GM21423 (cell line): ENCODE data around the gene INPP4B.

Experiments used
- ATAC-seq: cut with Tn5 transposase; IDR thresholded peaks from one replicate; pipeline ENCODE4 v1.9.1; 2021; ENCODE audit warnings: mild to moderate bottlenecking, moderate library complexity; ENCODE audit not compliant: unreplicated experiment

INPP4B gene

DNA sequence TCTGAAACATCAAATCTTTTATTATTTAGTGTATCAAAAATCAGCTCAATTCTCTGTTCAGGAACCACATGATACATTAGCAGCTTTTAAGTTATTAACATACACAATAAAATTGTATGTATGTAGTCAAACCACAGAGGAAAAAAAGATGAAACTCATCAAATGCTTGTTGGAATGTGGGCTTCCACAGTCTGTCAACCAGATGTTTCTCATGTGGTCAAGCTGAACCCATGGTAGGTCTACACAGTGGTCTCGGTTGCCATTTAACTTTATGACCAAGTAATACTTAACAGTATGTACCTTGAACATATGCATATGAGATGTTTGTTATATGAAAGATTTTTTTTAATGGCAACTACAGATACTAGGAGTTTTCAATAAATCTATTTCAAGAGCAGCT is 781.9 kb downstream of the INPP4B start:
- ATAC-seq = no peak

DNA sequence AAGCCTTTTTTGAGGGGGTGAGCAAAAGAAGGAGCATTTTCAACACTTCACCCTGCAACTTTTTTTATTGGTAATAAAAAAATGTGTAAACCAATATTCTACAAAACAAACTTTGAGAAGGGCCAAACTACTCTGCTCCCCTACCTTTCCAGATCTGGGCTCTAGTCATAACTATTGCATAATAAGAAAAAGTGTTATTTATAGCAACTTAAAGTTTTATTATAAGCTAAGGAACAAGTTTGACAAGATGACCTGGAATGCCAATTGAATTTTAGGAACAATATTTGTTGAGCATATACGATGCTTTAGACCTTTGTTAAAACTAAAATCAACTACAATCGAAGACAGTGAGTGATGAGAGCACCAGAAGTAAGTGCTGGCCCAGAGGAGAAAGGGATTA is 800.1 kb downstream of the INPP4B start:
- no peak for ATAC-seq

GRCh38 chr4:142044271-142044670 is 801.8 kb downstream of the INPP4B start:
- no peak for ATAC-seq

- ATAC-seq = no peak
Measured at GRCh38 chr4:142043509-142043908, 802.6 kb downstream of the INPP4B start.

GRCh38 chr4:142041788-142042187 is 804.3 kb downstream of the INPP4B start:
- no peak for ATAC-seq

DNA sequence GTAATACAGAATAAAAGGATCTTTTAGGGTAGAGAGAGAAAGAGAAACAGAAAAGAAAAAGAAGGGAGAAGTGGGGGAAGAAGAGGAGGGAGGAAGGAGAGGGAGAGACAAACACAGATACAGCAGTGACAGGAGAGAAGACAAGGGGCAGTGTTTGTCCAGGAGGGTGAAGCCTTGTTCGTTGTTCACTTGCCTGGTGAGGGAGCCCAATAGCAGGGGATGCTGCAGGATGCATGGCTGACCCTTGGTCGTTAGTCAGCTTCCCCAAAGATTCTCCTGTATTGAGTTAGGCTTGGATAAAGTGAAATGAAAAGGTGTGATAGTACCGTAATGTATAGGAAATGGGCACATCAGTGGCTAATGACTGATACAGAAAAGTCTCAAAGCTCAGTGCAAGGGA is 806.1 kb downstream of the INPP4B start:
- no peak for ATAC-seq

GRCh38 chr4:142036795-142037583 is 809.1 kb downstream of the INPP4B start:
- ATAC-seq = no peak

- ATAC-seq = no peak
Measured at GRCh38 chr4:142035566-142035965, 810.5 kb downstream of the INPP4B start.

DNA sequence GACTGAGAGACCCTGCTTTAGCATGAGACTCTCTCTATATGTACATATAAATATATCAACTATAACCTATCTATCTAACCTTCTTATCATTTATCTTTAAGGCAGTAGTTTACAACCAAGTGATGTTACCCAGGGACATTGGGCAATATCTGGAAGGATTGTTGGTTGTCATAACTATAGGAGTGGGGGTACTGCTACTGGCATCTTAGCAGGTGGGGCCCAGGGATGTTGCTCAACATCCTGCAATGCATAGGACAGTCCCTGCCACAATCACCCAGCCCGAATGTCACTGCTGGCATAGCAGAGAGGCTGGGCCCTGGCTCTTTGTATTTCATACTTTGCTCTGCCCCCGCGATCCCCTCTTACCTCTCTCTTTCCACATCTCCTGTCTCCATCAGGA is 812.0 kb downstream of the INPP4B start:
- ATAC-seq = no peak

- no peak for ATAC-seq
Measured at GRCh38 chr4:142030010-142030409, 816.1 kb downstream of the INPP4B start.

DNA sequence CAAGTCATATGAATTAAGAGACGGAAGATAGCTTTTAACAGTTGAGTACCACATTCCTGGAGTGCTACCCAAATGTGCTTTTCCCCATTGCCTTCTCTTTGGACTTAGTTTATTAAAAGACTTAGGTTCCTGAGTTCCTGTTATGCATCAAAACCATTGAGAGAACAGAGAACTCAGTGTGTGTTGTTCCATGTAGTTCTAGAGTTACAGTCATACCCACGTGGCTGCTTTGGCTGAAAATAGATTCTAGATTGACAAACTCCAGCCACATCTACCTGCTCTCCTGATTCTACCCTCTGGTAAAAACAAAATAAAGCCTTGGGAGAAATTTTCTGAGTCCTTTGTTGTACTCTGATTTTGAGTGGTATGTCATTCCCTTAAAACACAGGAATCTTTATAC is 824.3 kb downstream of the INPP4B start:
- ATAC-seq = no peak

DNA sequence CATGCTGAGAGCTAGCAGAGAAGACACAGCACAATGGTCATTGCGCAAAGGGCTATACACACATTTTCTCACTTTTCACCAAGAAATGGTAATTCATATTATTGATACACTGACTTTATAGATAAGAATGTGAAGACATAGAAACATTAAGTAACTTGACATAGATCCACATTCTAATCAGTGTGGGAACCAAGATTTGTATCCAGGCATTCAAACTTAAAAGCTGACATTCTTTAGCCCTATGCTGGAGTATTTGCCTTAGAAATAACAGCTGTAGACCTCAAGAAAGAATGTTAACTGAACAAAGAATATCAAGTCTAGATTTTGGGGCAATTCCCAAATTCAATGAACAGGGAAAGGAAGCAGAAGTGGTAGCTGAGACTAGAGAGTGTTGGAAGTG is 824.9 kb downstream of the INPP4B start:
- no peak for ATAC-seq

GRCh38 chr4:142016031-142016430 is 830.1 kb downstream of the INPP4B start:
- ATAC-seq = no peak

DNA sequence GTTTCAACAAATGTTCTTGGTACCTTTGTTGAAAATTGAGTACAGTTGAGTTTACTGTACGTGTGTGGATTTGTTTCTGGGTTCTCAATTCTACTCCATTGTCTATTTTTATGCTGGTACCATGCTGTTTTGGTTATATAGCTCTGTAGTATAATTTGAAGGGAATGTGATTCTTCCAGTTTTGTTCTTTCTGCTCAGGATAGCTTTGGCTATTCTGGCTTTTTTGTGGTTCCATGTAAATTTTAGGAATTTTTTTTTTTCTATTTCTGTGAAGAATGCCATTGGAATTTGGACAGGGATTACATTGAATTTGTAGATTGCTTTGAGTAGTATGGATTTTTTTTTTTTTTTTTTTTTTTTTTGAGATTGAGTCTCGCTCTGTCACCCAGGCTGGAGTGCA is 836.4 kb downstream of the INPP4B start:
- ATAC-seq = no peak

- ATAC-seq = no peak
Measured at GRCh38 chr4:142005519-142005918, 840.6 kb downstream of the INPP4B start.

DNA sequence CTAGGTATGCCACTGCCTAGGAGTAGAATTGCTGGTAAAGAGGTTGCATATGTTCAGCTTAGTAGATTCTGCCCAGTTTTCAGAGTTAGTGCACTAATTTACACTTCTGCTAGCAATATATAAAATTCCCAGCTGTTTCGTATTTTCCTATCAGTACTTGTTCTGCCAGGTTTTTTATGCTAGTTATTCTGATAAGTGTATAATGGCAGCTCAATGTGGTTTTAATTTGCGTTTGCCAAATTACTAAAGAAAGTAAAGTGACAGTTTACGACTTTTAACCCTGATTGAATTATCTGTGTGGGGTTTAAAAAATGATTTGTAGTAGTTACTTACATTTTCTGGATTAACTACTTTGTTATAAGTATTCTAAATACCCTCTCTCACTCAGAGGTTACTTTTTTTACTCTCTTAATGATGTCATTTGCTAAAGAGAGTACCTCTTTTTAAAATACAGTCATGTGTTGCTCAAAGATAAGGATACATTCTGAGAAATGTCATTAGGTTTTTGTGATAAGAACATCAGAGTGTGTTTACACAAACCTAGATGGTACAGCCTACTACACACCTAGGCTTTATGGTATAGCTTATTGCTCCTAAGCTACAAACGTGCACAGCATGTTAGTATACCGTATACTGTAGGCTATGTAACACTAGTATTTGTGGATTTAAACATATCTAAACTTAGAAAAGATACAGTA is 846.5 kb downstream of the INPP4B start:
- ATAC-seq = no peak

DNA sequence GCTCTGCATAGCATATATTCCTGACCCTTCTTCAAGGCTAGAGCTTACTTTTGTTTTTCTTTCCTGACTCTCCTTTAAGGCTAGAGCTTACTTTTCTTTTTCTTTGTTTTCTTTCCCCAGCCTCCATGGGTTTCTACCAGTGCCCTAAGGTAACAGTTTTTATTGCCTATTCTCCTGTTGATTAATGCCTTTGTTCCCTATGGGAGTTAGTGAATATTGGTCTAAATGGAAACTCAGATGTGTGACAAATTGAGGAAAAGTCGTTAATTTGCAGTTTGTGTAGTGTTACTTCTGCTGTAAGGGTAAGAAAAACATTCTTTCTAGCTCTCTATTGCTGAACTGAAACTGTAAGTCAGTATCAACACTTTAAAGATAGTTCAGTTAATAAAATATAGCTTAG is 851.0 kb downstream of the INPP4B start:
- ATAC-seq = no peak

DNA sequence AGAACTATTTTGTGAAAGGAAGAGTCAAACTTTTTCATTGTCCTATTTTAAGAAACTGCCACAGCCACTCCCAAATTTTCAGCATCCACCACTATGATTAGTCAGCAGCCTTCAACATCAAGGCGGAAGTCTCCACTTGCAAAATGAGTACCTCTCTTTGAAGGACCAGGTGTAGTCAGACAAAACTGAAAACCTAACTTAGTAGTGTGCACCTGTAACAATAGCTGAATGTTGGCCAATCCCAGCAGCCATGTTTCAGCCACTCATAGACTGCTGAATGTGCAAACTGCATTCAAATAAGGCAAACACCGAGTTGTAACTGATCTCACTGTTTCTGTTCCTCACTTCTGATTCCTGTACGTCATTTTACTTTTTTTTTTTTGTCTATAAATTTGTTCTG is 868.7 kb downstream of the INPP4B start:
- no peak for ATAC-seq
